HCT116 (cell line): ENCODE data around the gene NSD2. TPM values are rescaled to one million over a fixed set of nuclear protein-coding genes. Genes with fewer than 3 reads are reported as not detected.
"Not testable (repeated sequence)": the region's sequence is repeated elsewhere in the genome, so short reads cannot be mapped to it uniquely, and the experiment has no call there.

Experiments used
- ATAC-seq: fragments of 200-7000 bp; cut with Tn5 transposase; 2 replicates; pipeline ENCODE4 v1.9.1; 2020; ENCODE audit warnings: mild to moderate bottlenecking, moderate library complexity
- BruUV-seq: library from RNA; stranded (reverse); fragments of 400-500 nt; replicated peaks from 2 replicates; lab custom pipeline; 2021; lab: Mats Ljungman, UMichigan
- CTCF ChIA-PET: fragments of 300-600 bp; sonication (Branson Sonifier 250); formaldehyde crosslinking; loops from one replicate; lab custom pipeline; 2021; ENCODE audit warnings: antibody characterized with exemption; lab: Charles Lee
- POLR2A ChIA-PET: fragments of 300-600, 350-600 bp; sonication (Branson Sonifier 250); formaldehyde crosslinking; loops from one replicate; lab custom pipeline; 2021; ENCODE audit warnings: antibody characterized with exemption; lab: Charles Lee
- RAD21 ChIA-PET, 2 experiments: fragments of 300-600 bp; sonication (Branson Sonifier 250); formaldehyde crosslinking; loops; one replicate each; lab custom pipeline; 2023; ENCODE audit warnings: low total read pairs in 2 of 2; ENCODE audit not compliant: uncharacterized antibody in 2 of 2, unreplicated experiment in 2 of 2, low non-redundant PET in 1 of 2; lab: Charles Lee
- DNase-seq: peaks from one replicate; pipeline ENCODE4 v3.0.0-alpha.2; 2010; ENCODE audit warnings: low read depth, low spot score
- H2AFZ ChIP-seq: fragments of 200-600 bp; shearing (Covaris generic), sonication (generic); 2 replicates; pipeline ENCODE4 v1.6.1; 2017; ENCODE audit warnings: low read depth, mixed run types, mixed read lengths, antibody characterized with exemption, low read length; ENCODE audit not compliant: poor library complexity, severe bottlenecking
- H3K27ac ChIP-seq: 2 replicates; pipeline ENCODE4 v1.5.1; 2012; ENCODE audit warnings: low read depth, low read length
- H3K27me3 ChIP-seq: fragments of 200-600 bp; sonication (generic); 2 replicates; pipeline ENCODE4 v1.6.1; 2016; ENCODE audit warnings: mixed run types, low read length, mixed read lengths; ENCODE audit not compliant: insufficient read depth
- H3K36me3 ChIP-seq, 2 experiments: fragments of 200-500 bp in 1 of 2; fragments of 200-600 bp in 1 of 2; sonication (Bioruptor generic) in 1 of 2; sonication (generic) in 1 of 2; 2 replicates each; pipeline versions ENCODE4 v1.5.1 to v1.6.1; 2014 to 2016; ENCODE audit warnings: low read length in 2 of 2, inconsistent platforms in 1 of 2, mixed read lengths in 1 of 2, mixed run types in 1 of 2; ENCODE audit not compliant: insufficient read depth in 2 of 2, control insufficient read depth in 1 of 2
- H3K4me1 ChIP-seq, 2 experiments: fragments of 200-600 bp in 1 of 2; sonication (generic) in 1 of 2; 2 replicates each; pipeline versions ENCODE4 v1.5.1 to v1.6.1; 2012 to 2017; ENCODE audit warnings: low read length in 2 of 2, inconsistent platforms in 1 of 2, mild to moderate bottlenecking in 1 of 2, mixed read lengths in 1 of 2, mixed run types in 1 of 2, moderate library complexity in 1 of 2; ENCODE audit not compliant: insufficient read depth in 2 of 2, control insufficient read depth in 1 of 2
- H3K4me2 ChIP-seq: fragments of 200-600 bp; sonication (generic); 2 replicates; pipeline ENCODE4 v1.6.1; 2017; ENCODE audit warnings: mixed run types, low read length, mixed read lengths
- H3K4me3 ChIP-seq, 2 experiments: fragments of 200-600 bp in 1 of 2; sonication (generic) in 1 of 2; replicated peaks in 1 of 2; 2 replicates each; pipeline ENCODE4 v1.5.1; 2011 to 2016; ENCODE audit warnings: low read length in 2 of 2, control low read depth in 1 of 2, low read depth in 1 of 2, mild to moderate bottlenecking in 1 of 2, mixed read lengths in 1 of 2, mixed run types in 1 of 2
- H3K79me2 ChIP-seq: fragments of 200-600 bp; sonication (generic); 2 replicates; pipeline ENCODE4 v1.6.1; 2017; ENCODE audit warnings: mild to moderate bottlenecking, mixed run types, low read length, moderate library complexity, mixed read lengths; ENCODE audit not compliant: insufficient read depth
- H3K9ac ChIP-seq: fragments of 200-600 bp; sonication (generic); 2 replicates; pipeline ENCODE4 v1.6.1; 2016; ENCODE audit warnings: low read length, mixed read lengths
- H3K9me2 ChIP-seq: fragments of 200-600 bp; sonication (generic), shearing (Covaris generic); 2 replicates; pipeline ENCODE4 v1.6.1; 2017; ENCODE audit warnings: mixed run types, mild to moderate bottlenecking, moderate library complexity; ENCODE audit not compliant: insufficient read depth
- H3K9me3 ChIP-seq, 2 experiments: fragments of 200-500 bp in 1 of 2; fragments of 200-600 bp in 1 of 2; sonication (Bioruptor generic) in 1 of 2; sonication (generic) in 1 of 2; 2 replicates each; pipeline ENCODE4 v1.6.1; 2014 to 2017; ENCODE audit warnings: low read length in 2 of 2, mixed read lengths in 2 of 2, inconsistent platforms in 1 of 2, low read depth in 1 of 2, mild to moderate bottlenecking in 1 of 2, mixed run types in 1 of 2, moderate library complexity in 1 of 2; ENCODE audit not compliant: control insufficient read depth in 1 of 2, insufficient read depth in 1 of 2
- H4K20me1 ChIP-seq: fragments of 200-600 bp; sonication (generic), shearing (Covaris generic); 2 replicates; pipeline ENCODE4 v1.6.1; 2017; ENCODE audit warnings: mixed run types, mild to moderate bottlenecking, moderate library complexity; ENCODE audit not compliant: insufficient read depth
- ELF1 ChIP-seq: IDR thresholded peaks from 2 replicates; pipeline ENCODE4 v1.6.1; 2012; ENCODE audit warnings: low read depth, borderline replicate concordance
- intact Hi-C: fragments of 100-400 bp; cut with micrococcal nuclease; formaldehyde crosslinking; loops from 2 replicates; pipeline ENCODE4 v1.10.0; 2022
- total RNA-seq: library from RNA; stranded (reverse); gene quantifications from one replicate; pipeline ENCODE4 v1.2.1, GENCODE V29; 2021; ENCODE audit not compliant: unreplicated experiment

The NSD2 gene
- total RNA-seq, 1 experiment from 2014 or later = 145 TPM

DNA sequence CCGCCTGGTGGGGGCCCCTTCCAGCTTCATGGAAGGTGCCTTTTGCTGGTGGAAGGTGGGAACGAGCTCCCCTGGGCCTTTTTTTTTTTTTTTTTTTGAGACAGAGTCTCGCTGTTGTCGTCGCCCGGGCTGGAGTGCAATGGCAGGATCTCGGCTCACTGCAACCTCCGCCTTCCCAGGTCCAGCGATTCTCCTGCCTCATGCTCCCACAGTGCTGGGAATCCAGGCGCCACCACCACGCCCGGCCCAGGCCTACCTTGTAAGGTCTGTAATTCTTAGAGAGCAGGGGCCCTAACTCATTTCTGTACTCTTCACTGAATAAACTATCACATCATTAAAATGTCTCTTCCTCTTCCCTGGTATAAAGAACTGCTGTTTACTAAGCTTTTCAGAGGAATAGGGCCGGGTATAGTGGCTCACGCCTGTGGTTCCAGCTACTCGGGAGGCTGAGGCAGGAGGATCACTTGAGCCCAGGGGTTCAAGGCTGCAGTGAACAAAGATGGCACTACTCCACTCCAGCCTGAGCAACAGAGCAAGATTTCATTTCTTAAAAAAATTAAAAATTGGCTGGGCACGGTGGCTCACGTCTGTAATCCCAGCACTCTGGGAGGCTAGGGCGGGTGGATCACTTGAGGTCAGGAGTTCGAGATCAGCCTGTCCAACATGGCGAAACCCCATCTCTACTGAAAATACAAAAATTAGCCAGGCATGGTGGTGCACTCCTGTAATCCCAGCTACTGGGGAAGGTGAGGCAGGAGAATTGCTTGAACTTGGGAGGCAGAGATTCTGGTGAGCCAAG lies 122.7 kb downstream of the NSD2 start:
- H3K27ac ChIP-seq, CTCF ChIA-PET, H3K9me2 ChIP-seq, POLR2A ChIA-PET, H3K4me2 ChIP-seq, H3K4me1 ChIP-seq, H3K9ac ChIP-seq, BruUV-seq, H2AFZ ChIP-seq, H3K27me3 ChIP-seq, intact Hi-C loops, RAD21 ChIA-PET, H3K9me3 ChIP-seq, ATAC-seq, H3K4me3 ChIP-seq, DNase-seq, H4K20me1 ChIP-seq: not testable (repeated sequence)
- H3K36me3 ChIP-seq = peaks cover 15 to 24% of the 10 kb centered on the region in 2 experiments
- peaks cover 92% of the 10 kb centered on the region for H3K79me2 ChIP-seq

DNA sequence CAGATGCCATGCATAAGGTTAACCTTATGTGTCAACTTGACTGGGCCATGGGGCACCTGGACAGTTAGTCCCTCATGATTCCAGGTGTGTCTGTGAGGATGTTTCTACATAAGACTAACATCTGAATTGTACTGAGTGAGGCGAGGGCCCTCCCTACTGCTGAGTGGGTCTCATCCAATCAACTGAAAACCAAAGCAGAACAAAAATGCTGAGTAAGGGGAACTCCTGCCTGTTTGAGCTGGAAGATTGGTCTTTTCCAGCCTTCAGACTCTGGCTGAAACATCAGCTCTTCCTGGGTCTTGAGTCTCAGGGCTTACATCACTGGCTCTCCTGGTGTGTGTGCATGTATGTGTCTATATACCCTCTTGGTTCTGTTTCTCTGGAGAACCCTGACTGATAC lies 123.7 kb downstream of the NSD2 start:
- H2AFZ ChIP-seq = no peak overlapping the region
- H3K9ac ChIP-seq = no peak overlapping the region
- peaks cover 99% of the 10 kb centered on the region for H3K79me2 ChIP-seq
- H3K27me3 ChIP-seq = no peaks in the 10 kb centered on the region
- ChIA-PET POLR2A (no interaction called here), RAD21 (no interaction called here), CTCF (no interaction called here)
- peaks cover 0 to 10% of the 10 kb centered on the region in 2 experiments; a peak in 1 of 4 replicates for H3K4me1 ChIP-seq
- no peak overlapping the region for H3K4me2 ChIP-seq
- BruUV-seq = no TSS peak
- H3K9me3 ChIP-seq = peaks cover 0 to 5% of the 10 kb centered on the region in 2 experiments; a peak in 1 of 4 replicates
- H3K36me3 ChIP-seq = peaks cover 7 to 24% of the 10 kb centered on the region in 2 experiments
- no peak overlapping the region for H3K4me3 ChIP-seq
- intact Hi-C loops = no loop called here
- H3K9me2 ChIP-seq = no peaks in the 10 kb centered on the region
- DNase-seq = no peak
- no peaks in the 10 kb centered on the region; the same call in 1 of the 2 replicates for H4K20me1 ChIP-seq
- no peak for ATAC-seq
- no peak overlapping the region for H3K27ac ChIP-seq
- TF ChIP-seq ELF1 = no peak
